GM12878 (cell line): ENCODE results near the gene YBX3. TPM values are rescaled to one million over a fixed set of nuclear protein-coding genes. Genes with fewer than 3 reads are reported as not detected.

Experiments used
- ATF7 ChIP-seq: fragments of 450-650 bp; IDR thresholded peaks from 2 replicates; pipeline ENCODE4 v1.6.1; 2016; ENCODE audit warnings: low read depth, mild to moderate bottlenecking
- BACH1 ChIP-seq: fragments of 450-650 bp; IDR thresholded peaks from 2 replicates; pipeline ENCODE4 v1.6.1; 2017; ENCODE audit warnings: mild to moderate bottlenecking, borderline replicate concordance
- DPF2 ChIP-seq: fragments of 450-650 bp; IDR thresholded peaks from 2 replicates; pipeline ENCODE4 v1.6.1; 2017; ENCODE audit warnings: mild to moderate bottlenecking
- GATAD2B ChIP-seq: fragments of 450-650 bp; conservative IDR thresholded peaks from 2 replicates; pipeline ENCODE4 v1.6.1; 2017; ENCODE audit warnings: low read depth, mild to moderate bottlenecking, moderate library complexity
- HDAC6 ChIP-seq: fragments of 200-600 bp; sonication (generic); IDR thresholded peaks from one replicate; pipeline ENCODE4 v1.8.0; 2017; ENCODE audit warnings: antibody characterized with exemption; ENCODE audit not compliant: unreplicated experiment
- KAT2A ChIP-seq: conservative IDR thresholded peaks from 2 replicates; pipeline ENCODE4 v1.6.1; 2011; ENCODE audit warnings: low read depth, low read length; ENCODE audit not compliant: control insufficient read depth
- MAX ChIP-seq: IDR thresholded peaks from 2 replicates; pipeline ENCODE4 v1.6.1; 2012; ENCODE audit warnings: low read depth, low read length, improper control_type of control experiment
- MLLT1 ChIP-seq: fragments of 450-650 bp; IDR thresholded peaks from 2 replicates; pipeline ENCODE4 v1.6.1; 2016; ENCODE audit warnings: mild to moderate bottlenecking
- MXI1 ChIP-seq: fragments of 150-350 bp; IDR thresholded peaks from 2 replicates; pipeline ENCODE4 v1.6.1; 2011; ENCODE audit warnings: low read depth, mild to moderate bottlenecking, inconsistent platforms, low read length, improper control_type of control experiment
- MYC ChIP-seq: IDR thresholded peaks from 2 replicates; pipeline ENCODE4 v1.6.1; 2011; ENCODE audit warnings: mild to moderate bottlenecking, low read length, moderate library complexity, inconsistent platforms; ENCODE audit not compliant: insufficient read depth, insufficient replicate concordance, insufficient read length, severe bottlenecking
- NFYB ChIP-seq: IDR thresholded peaks from 2 replicates; pipeline ENCODE4 v1.6.1; 2011; ENCODE audit warnings: low read depth, mild to moderate bottlenecking, low read length, improper control_type of control experiment, moderate library complexity; ENCODE audit not compliant: insufficient read depth
- NR2C1 ChIP-seq: fragments of 450-650 bp; IDR thresholded peaks from 2 replicates; pipeline ENCODE4 v1.6.1; 2017; ENCODE audit warnings: antibody characterized with exemption, mild to moderate bottlenecking, moderate library complexity
- RAD51 ChIP-seq: fragments of 450-650 bp; IDR thresholded peaks from 2 replicates; pipeline ENCODE4 v1.6.1; 2016; ENCODE audit warnings: moderate library complexity, mild to moderate bottlenecking, inconsistent platforms
- TAF1 ChIP-seq: IDR thresholded peaks from 2 replicates; pipeline ENCODE4 v1.6.1; 2011; ENCODE audit warnings: mild to moderate bottlenecking, low read depth, low read length, borderline replicate concordance
- TCF12 ChIP-seq: IDR thresholded peaks from 2 replicates; pipeline ENCODE4 v1.6.1; 2011; ENCODE audit warnings: low read depth, mild to moderate bottlenecking, low read length
- TCF3 ChIP-seq: IDR thresholded peaks from 2 replicates; pipeline ENCODE4 v1.6.1; 2012; ENCODE audit warnings: low read depth, mild to moderate bottlenecking, low read length, borderline replicate concordance; ENCODE audit not compliant: insufficient read depth
- ZNF24 ChIP-seq: fragments of 450-650 bp; IDR thresholded peaks from 2 replicates; pipeline ENCODE4 v1.6.1; 2017; ENCODE audit warnings: antibody characterized with exemption, mild to moderate bottlenecking
- ZNF384 ChIP-seq: IDR thresholded peaks from 2 replicates; pipeline ENCODE4 v1.6.1; 2012; ENCODE audit warnings: low read depth, mild to moderate bottlenecking, low read length, improper control_type of control experiment, borderline replicate concordance
- polyA plus RNA-seq, 11 experiments: library from polyadenylated mRNA; depleted of rRNA in 4 of 11; unstranded in 6 of 11; stranded (reverse) in 5 of 11; fragments of >200 nt; fragmentation: Nextera tagmentation in 4 of 11; fragmentation: Illumina TruSeq in 1 of 11; extraction: Ambion mirVana in 4 of 11; extraction: Trizol in 1 of 11; gene quantifications; 1 replicate in 1 of 11; 2 replicates in 10 of 11; pipeline versions ENCODE4 v1.2.1 to v1.2.3, GENCODE V29; 2011 to 2016; ENCODE audit warnings: inconsistent platforms in 2 of 11, missing spikeins in 2 of 11, low read depth in 1 of 11
- total RNA-seq, 4 experiments: library from RNA; depleted of rRNA in 3 of 4; stranded (reverse); fragments of >200 nt in 3 of 4; fragmentation: Illumina TruSeq in 1 of 4; extraction: Trizol in 1 of 4; gene quantifications; 2 replicates each; pipeline versions ENCODE4 v1.2.1 to v1.2.3, GENCODE V29; 2013 to 2021
- TF ChIP-seq, protein P1 (sequence below): fragments of 450-650 bp; IDR thresholded peaks from 2 replicates; pipeline ENCODE4 v1.6.1; 2017; ENCODE audit warnings: low read depth, mild to moderate bottlenecking, moderate library complexity

The YBX3 gene
- total and polyA plus RNA-seq, 10 of the 15 experiments (the other 5 are each of a cell fraction or from before 2014, with no cell fraction given) = 25.9 to 221 (median 111) TPM

- 0 out of 2 replicates have a peak, but pooled peaks have one; percentile 22 for TF ChIP-seq MLLT1
- TF ChIP-seq NR2C1 = no peak
- peak; percentile 45 for TF ChIP-seq MYC
- no peak for TF ChIP-seq RAD51
- peak; percentile 88 for TF ChIP-seq GATAD2B
- 0 out of 2 replicates have a peak, but pooled peaks have one; percentile 37 for TF ChIP-seq TCF3
- TF ChIP-seq HDAC6 = peak; percentile 74
- TF ChIP-seq, protein P1, sequence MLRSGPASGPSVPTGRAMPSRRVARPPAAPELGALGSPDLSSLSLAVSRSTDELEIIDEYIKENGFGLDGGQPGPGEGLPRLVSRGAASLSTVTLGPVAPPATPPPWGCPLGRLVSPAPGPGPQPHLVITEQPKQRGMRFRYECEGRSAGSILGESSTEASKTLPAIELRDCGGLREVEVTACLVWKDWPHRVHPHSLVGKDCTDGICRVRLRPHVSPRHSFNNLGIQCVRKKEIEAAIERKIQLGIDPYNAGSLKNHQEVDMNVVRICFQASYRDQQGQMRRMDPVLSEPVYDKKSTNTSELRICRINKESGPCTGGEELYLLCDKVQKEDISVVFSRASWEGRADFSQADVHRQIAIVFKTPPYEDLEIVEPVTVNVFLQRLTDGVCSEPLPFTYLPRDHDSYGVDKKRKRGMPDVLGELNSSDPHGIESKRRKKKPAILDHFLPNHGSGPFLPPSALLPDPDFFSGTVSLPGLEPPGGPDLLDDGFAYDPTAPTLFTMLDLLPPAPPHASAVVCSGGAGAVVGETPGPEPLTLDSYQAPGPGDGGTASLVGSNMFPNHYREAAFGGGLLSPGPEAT = no peak
- peak; percentile 61; the same call in 1 of the 2 replicates for TF ChIP-seq TCF12
- TF ChIP-seq BACH1 = peak; percentile 51; the same call in 1 of the 2 replicates
- TF ChIP-seq ZNF384 = no peak
- peak; percentile 53; the same call in 1 of the 2 replicates for TF ChIP-seq DPF2
- TF ChIP-seq ATF7 = no peak
- TF ChIP-seq KAT2A = no peak
- no peak for TF ChIP-seq NFYB
- no peak for TF ChIP-seq ZNF24
- TF ChIP-seq TAF1 = no peak
- TF ChIP-seq MXI1 = peak; percentile 24; the same call in 1 of the 2 replicates
- TF ChIP-seq MAX = peak; percentile 65; the same call in 1 of the 2 replicates
These were observed 620 bp downstream of the YBX3 start (continued) for GRCh38 chr12:10722502-10722904.
